Right renal cortex interstitium (tissue), 3 donors: Measurements from ENCODE around the gene MRPL32. TPM values are rescaled to one million over a fixed set of nuclear protein-coding genes. Genes with fewer than 3 reads are reported as not detected.
"Not testable (repeated sequence)": the region's sequence is repeated elsewhere in the genome, so short reads cannot be mapped to it uniquely, and the experiment has no call there.

Source experiments
- DNase-seq, 3 donors: peaks; one replicate each; pipeline ENCODE4 v3.0.0-alpha.2; 2013; ENCODE audit warnings: low read depth in 3 of 3, low spot score in 2 of 3
- polyA plus RNA-seq, 3 donors: library from polyadenylated mRNA; unstranded; fragments of 120-200 nt; gene quantifications; one replicate each; pipeline ENCODE4 v1.2.1, GENCODE V29; 2013; ENCODE audit not compliant: insufficient read length in 3 of 3

MRPL32 gene
- polyA plus RNA-seq: 100 to 1,000 TPM; 113 to 124 (median 118) TPM

DNA sequence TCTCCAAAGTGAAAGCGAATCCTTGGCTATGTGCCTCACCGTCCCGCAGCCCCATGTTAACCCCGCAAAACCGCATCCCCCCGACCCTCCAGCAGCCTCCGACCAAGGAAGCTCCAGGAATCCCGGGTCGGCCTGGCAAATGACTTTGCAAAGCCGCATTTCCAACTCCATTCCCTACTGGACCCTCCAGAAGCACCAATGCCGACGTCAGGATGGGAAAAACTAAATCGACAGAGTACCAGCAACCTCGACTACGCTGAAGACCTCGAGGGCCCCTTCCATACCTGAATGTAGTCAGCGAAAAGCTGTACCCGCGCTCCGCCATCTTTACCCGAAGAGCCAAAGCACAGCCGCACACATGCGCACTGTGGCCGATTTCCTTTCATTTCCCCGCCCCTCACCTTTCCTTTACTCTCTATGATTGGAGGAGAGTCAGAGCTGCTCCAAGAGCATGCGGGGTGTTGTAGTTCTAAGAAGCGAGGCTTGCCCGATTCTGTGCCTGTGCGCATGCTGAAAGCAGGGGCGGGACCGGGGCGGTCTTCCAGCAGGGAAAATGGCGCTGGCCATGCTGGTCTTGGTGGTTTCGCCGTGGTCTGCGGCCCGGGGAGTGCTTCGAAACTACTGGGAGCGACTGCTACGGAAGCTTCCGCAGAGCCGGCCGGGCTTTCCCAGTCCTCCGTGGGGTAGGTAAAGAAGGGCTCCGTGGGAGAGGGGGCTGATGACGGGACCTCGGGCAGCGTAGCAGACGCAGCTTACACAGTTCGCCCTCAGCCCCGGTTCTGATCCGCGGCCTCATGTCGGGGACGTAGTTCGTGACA is at the start of gene MRPL32, which contains the start of gene PSMA2:
Gene MRPL32, plus strand, starts transcription at position 543 of the 818 bp plus-strand sequence. Its CDS starts 11 bp downstream, at position 554.
Gene PSMA2, minus strand, starts transcription at position 341 of the 818 bp plus-strand sequence. Its CDS starts 16 bp downstream, at position 325.
- peak in 2 of 3 donors; percentile 91 to 95 for DNase-seq

DNA sequence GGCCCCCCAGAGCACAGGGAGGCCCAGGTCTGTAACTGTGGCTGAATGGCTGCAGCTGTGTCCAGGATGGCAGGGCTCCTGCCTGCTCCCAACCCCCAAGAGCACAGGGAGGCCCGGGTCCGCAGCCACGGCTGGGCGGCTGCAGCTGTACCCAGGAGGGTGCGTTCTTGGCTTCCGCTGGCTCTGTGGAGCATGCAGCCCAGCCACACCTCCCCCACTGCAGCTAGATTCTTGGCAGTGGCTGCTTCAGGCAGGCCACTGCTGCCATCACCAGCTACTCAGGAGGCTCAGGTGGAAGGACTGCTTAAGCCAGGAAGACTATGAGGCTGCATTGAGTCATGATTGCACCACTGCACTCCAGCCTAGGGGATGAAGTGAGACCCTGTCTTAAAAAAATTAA is 48.2 kb upstream of the MRPL32 start:
- peak in 1 of 3 donors; percentile 67 for DNase-seq

DNA sequence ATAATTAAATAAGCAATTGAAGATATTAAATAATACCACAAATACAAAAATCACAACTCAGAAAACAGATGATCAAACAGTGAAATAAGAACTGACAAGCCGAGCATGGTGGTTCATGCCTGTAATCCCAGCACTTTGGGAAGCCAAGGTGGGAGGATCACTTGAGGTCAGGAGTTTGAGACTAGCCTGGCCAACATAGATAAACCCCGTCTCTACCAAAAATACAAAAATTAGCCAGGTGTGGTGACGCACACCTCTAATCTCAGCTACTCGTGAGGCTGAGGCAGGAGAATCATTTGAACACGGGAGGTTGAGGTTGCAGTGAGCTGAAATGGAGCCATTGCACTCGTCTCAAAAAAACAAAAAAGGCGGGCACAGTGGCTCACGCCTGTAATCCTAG is 47.0 kb upstream of the MRPL32 start:
- DNase-seq: not testable (repeated sequence)

DNA sequence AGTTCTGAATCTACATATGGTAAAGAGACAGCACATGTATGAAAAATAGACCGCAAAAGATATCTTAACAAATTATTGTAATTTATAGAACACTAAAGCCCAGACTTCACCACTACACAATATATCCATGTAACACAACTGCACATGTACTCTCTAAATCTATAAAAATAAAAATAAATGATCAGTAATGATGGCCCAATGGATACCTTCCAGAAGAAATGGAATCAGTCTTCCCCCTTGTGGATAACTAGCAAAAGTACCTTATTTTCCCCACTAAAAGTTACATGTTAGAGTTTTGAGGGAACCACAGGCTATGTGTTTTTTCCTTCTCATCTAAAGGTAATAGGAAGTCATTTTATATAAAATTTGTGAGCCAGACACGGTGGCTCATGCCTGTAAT is 46.0 kb upstream of the MRPL32 start:
- DNase-seq: no peak

DNA sequence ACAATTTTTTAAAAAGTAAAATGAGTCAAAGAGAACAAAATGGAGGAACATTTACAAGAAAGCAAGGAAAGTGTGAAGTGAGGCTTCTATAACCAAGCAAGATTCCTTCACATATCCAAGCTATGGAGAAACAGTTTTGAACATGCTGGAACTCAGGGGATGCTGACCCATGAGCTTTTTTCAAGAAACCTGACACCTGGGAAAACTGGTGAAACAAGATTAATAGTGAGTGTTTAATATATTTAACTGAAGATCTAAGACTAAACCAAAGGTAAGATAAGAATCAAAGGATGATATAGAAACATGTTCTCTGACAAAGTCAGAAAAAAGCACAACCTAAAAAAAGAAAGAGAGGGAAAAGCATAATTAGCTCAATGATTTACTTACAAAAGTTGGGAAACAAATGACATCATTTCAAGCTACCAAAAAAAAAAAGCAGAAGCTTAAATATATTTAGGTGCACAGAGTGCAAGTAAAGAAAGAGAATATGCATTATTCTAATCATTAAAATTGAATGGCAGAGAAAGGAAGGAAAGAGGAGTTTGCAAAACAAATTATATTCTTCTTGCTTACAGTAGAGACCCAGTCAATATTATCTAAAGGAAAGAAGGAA is 45.2 kb upstream of the MRPL32 start:
- DNase-seq: no peak

DNA sequence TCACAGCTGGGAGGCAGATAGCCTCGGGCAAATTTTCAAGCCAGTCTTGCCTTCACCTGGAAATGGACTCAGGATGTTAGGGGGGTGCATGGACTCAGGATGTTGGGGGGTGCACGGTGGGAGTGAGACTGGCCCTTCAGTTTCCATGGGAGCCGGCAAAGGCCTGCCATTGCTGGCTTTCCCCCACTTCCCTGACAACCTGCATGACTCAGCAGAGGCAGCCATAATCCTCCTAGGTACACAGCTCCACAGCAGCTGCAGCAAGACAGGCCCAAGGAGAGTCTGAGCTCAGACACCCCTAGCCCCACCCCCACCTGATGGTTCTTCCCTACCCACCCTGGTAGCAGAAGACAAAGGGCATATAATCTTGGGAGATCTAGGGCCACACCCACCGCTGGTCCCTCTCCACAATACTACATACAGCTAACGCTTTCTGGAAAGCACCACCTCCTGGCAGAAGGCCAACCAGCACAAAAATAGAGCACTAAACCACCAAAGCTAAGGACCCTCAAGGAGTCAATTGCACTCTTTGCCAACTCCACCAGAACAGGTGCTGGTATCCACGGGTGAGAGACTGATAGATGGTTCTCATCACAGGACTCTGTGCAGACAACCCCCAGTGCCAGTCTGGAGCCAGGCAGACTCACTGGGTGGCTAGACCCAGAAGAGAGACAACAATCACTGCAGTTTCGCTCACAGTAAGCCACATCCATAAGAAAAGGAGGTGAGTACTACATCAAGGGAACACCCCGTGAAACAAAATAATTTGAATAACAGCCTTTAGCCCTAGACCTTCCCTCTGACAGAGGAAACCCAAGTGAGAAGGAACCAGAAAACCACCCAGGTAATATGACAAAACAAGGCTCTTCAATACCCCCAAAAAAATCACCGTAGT is 38.6 kb upstream of the MRPL32 start:
- no peak for DNase-seq

DNA sequence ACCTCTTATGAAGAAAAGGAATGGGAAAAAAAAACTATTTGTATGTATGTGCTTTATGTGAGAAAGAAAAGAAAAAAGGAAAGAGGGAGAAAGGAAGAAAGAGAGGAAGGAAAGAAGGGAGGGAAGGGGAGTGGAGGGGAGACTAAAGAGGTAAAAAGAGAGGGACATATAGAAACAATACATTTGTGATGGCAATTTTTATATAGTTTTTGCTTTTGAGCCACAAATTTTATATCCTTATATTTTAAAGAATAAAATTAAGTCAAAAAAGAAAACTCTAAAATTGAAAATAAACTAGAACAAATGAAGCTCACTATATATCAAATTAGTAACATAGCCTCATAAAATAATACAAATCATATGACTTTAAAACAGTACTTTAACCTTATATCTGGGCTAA is 31.3 kb upstream of the MRPL32 start:
- DNase-seq: no peak

DNA sequence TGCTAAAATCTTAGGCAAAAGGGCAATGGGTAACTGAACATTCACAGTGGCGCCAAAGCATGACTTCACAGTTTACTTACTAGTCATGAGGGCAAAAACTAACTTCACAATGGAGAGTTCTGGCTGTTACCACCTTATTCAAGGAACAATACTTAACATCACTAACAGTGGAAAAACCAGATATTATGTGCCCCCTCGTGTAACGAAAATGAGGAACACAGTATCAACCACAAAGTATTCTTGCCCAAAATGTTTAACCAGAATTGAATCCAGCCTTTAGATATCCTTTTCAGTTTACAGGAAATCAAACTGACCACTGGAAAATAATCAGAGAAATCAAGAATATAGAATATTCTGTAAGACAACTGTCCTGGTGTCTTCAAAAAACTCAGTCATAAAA is 29.8 kb upstream of the MRPL32 start:
- DNase-seq: no peak

DNA sequence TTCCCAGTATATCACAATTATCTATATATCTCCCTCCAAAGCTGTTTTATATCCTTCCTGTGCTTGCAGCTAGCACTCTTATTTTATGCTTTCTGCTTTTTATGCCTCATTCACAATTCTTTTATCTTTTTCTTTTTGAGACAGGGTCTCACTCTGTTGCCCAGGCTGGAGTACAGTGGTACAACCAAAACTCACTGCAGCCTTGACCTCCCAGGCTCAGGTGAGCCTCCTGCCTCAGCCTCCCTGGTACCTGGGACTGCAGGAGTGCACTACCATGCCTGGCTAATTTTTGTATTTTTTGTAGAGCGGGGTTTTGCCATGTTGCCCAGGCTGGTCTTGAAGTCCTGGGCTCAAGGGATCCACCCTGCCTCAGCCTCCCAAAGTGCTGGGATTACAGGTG is 26.0 kb upstream of the MRPL32 start:
- no peak for DNase-seq

DNA sequence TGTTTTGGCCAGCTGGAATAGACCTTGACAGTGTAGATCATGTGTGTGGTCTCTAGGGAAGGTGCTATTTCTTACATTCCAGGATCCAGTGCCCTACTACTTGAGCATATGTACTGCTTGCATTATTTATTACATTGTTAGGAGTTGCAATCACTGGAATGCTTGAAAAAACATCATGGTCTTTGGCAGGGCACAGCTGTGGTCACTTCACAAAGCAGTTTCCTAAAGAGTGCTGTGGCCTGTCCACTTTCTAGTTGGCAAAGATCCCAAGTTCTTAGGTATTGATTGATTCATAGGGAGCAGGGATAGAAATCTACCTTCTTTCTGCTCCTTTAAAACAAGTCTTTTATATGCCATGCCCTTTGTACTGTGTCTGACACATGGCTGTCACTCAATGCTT is 24.9 kb upstream of the MRPL32 start:
- DNase-seq: no peak

DNA sequence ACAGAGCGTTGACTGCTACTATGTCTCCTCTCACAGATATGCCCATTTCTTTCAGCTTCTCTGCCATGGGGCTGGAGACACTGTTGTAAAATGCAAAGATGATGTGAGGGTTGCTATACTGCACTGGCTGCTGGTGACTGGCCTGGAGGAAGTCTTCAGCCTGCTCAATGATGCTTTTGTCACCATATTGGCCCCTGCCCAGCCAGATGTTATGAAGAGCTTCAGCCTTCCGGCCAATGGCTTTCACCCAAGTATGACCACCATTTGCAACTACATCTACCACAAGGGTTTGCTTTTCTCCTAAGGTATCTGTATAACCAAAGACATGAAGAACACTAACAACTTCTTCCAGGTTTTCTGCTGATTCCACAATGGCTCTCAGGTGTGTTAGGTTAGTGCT is 21.9 kb upstream of the MRPL32 start:
- no peak for DNase-seq

DNA sequence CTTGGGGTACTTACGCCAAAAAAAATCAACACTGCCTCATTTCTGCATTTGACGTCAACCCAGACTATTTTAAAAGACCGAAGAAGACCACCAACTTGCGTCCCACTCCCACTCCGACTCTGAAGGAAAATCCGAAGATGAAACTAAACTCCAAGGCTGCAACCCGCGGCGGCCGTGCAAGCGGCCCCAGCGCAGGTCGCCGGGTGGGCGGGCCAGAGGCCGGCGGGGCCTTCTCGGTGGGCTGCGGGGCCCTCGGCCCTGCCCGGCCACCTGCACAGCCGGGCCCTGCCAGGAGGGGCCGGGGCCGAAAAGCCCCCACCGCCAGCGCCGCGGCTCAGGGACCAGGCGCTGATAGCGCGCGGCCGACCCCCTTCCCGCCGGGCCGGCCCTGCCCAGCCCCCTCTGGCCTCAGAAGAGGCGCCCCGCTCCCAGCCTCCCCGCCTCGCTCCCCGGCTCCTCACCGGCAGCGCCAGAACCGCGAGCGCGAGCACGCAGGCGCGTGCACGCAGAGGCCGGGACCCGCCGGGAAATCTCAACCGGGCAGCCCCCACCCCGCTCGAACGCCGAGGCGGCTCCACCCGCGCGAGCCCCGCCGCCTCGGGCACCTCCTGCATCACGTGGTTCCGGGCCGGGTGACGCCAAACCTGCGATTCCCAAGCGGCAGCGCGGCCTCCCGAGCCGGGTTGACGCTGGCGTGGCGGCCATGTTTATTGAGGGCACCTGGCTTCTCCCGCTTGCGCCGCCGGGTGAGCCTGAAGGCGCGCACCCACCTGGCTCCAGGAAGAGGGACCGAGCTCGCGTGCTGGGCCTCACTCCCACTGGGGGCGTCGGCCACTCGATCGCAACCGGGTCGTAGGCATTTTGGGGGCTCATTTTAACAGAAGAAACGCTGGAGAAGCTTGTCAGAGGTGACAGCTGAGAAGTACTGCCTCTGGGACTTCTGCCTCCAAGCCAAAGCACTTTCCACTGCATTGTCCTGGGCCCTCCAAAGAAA is 20.4 kb upstream of the MRPL32 start, which contains the start of gene C7orf25:
Gene C7orf25, minus strand, starts transcription at position 617 of the 994 bp plus-strand sequence. CDS start 1,170 bp downstream, outside the sequence.
- DNase-seq: peak; percentile 81 to 88 (median 87)

DNA sequence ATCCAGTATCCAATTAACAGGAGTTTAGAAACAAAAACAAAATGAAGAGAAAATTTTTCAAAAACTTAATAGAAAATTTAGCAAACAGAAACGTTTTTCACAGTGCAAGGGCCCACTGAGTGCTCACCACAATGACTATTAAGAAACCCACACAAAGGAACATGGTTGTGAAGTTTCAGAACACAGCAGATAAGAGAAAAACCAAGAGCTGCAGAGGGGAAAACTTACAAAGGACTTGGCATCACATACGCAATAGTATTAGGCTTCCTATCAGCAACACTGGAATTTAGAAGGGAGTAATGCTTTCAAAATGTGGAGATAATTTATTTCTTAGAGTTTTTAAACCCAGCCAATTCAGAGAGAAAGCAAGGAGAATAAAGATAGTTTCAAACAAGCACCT is 18.6 kb upstream of the MRPL32 start:
- DNase-seq: no peak

DNA sequence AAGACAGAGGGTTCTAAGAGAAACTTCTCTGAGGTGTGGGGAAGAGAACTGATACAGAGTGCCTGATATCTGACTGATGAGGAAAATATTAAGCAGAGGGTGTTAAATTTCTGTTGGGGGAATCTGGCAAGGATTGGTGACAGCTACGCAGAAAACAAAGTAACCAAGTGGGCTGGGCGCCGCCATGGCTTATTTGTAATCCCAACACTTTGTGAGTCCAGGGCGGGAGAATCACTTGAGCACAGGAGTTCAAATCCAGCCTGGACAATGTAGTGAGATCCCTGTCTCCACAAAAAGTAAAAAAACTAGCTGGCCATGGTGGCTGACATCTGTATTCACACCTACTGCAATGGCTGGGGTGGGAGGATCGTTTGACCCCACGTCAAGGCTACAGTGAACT is 18.2 kb upstream of the MRPL32 start:
- DNase-seq: no peak

DNA sequence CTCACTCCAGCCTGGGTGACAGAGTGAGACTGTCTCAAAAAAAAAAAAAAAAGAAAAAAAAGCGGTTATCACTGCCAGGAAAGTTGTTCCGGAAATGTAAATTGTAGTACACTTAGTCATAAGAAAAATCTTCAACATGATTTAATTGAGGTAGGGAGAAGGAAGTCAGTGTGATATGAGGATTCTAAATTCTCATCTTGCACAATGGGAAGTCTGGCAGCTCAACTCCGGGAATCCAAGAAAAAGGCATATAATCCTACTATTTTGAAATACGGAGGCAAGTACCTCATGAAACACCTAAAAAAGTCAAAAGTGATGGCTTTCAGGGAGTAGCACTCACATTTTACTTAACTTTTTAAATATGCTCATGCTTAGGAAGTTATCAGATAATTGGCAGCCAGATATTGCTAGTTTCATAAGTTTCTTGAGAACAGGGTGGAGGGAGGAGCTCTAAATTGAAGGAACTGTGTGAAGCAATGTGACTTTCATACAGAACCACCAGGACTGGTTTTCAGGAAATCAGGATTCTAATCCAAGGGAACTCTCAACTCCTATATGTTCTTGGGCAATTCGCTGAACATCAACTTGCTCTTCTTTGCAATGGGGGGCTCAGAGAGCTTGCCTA is 17.6 kb upstream of the MRPL32 start:
- DNase-seq: no peak

DNA sequence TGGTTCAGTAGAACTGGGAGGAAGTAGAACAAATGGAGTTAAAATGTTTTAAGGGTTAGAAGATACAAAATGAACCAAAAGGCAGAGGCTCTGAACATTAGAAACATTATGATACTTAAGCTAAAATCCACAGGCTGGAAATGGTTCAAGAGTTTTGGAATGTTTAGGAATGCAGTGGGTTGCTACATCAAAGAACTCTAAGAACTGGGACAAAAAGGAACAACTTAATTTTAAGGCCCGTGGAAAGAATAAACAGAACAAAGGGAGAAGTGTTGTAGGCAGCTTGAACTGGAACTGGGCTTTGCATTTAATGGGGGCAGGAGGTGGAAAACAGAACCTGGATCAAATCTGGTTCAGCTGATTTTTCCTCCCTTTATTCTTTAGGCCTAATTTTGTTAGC is 16.8 kb upstream of the MRPL32 start:
- no peak for DNase-seq

DNA sequence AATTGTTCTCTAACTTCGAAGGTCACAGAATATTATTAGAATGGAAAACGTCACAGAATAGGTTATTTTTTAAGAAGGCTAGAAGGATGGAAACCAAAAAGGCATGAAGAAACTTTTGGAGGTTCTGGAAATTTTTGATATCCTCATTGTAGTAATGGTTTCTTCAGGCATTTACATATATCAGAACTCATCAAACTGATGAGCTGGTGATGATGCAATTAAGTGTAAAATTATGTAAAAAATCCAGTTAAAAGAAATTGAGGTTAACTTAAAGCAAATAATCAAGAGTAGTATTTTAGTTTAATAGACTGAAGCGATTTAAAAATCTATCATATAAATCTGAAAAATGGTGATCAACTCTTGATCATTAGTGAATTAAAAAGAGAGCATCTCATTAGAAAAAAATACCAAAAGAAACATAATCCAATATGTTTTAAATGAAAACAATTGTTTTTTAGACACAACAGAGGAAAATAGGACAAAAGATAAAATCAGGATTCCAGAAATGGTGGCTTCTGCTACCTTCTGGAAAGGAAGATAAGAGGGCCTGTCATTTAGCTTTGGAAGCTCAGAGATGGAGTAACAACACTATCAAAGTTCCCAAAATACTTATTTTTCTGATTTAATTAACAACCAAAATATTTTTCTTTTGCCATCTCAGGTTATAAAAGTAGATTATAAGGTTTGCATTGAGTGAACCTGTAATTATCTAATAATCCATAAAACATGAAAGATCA is 10.0 kb upstream of the MRPL32 start:
- no peak for DNase-seq

DNA sequence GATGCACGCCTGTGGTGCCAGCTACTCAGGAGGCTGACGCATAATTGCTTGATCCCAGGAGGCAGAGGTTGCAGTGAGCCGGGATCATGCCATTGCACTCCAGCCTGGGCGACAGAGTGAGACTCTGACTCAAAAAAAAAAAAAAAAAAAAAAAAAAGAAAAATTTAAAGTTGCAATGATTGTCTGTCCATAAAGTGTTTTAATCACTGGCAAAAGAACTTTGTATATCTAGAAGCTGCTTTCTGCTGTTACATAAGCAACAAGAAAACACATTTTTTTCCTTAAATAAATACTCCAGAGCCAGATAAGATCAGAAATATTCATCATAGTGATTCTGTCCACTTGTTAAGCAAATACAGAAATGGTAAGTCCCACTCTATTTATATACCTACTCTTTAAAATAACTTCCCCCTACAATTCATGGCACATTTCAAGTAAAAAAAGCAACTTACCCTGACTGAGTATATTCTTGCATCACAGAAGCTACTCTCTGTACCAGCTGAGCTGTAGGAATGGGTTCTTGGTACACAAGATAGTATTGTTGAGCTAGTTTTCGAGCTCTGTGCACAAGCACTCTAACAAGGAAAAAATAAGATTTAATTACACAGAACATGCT is 7.8 kb upstream of the MRPL32 start:
- DNase-seq: no peak
